Mucosa of descending colon (tissue), 3 donors: Measurements from ENCODE around the gene POU3F1. TPM values are rescaled to one million over a fixed set of nuclear protein-coding genes. Genes with fewer than 3 reads are reported as not detected.
A peak's percentile ranks its signal among the peaks of the same experiment; 100 is the strongest.
"Not testable (repeated sequence)": the region's sequence is repeated elsewhere in the genome, so short reads cannot be mapped to it uniquely, and the experiment has no call there.

Source experiments
- ATAC-seq: fragments of 200-7000 bp; cut with Tn5 transposase; one replicate; pipeline ENCODE4 v1.9.1; 2020; ENCODE audit warnings: mild to moderate bottlenecking, moderate library complexity
- DNase-seq, 3 donors: peaks; one replicate each; pipeline ENCODE4 v3.0.0-alpha.2; 2020
- H3K36me3 ChIP-seq: fragments of 200-600 bp; one replicate; pipeline ENCODE4 v1.8.0; 2021; ENCODE audit warnings: low read depth, mild to moderate bottlenecking
- H3K4me1 ChIP-seq: fragments of 200-600 bp; one replicate; pipeline ENCODE4 v1.8.0; 2021; ENCODE audit warnings: low read depth, mild to moderate bottlenecking
- H3K4me3 ChIP-seq: fragments of 200-600 bp; one replicate; pipeline ENCODE4 v1.8.0; 2021; ENCODE audit warnings: mild to moderate bottlenecking
- H3K9me3 ChIP-seq: fragments of 200-600 bp; one replicate; pipeline ENCODE4 v1.8.0; 2021; ENCODE audit warnings: mild to moderate bottlenecking
- intact Hi-C, 2 donors: fragments of 100-400 bp; cut with DNase I in 1 of 2; cut with micrococcal nuclease in 1 of 2; formaldehyde crosslinking; loops; one replicate each; pipeline versions ENCODE4 v1.11.0 to v1.11.1; 2022; cut with DNase I, micrococcal nuclease
- total RNA-seq, 3 donors: library from RNA; stranded (reverse); fragmentation: NEBNext Ultra II Directional in 2 of 3; extraction: Animal tissue kit (Norgen Biotek cat#: 25700) in 2 of 3; gene quantifications; one replicate each; pipeline versions ENCODE4 v1.2.1 to v1.2.4, GENCODE V29; 2021 to 2023
- TF ChIP-seq, protein P1 (sequence below): fragments of 200-600 bp; IDR thresholded peaks from one replicate; pipeline ENCODE4 v1.8.0; 2022; ENCODE audit warnings: antibody characterized with exemption, mild to moderate bottlenecking
- donor health status: DM: no; HTN: no; CAD: no; lungs with moderate emphysema.
- donor health status: DM: no; HTN: no; CAD: no.
- donor health status: DM: no; HTN: yes; CAD: no.

The POU3F1 gene
- total RNA-seq, 3 donors from 2014 or later = not detected

GRCh38 chr1:38039331-38040088 lies 7.1 kb downstream of the POU3F1 start:
- no peaks in the 10 kb centered on the region for H3K4me1 ChIP-seq
- H3K9me3 ChIP-seq = no peaks in the 10 kb centered on the region
- no peak overlapping the region for H3K4me3 ChIP-seq
- TF ChIP-seq, protein P1, sequence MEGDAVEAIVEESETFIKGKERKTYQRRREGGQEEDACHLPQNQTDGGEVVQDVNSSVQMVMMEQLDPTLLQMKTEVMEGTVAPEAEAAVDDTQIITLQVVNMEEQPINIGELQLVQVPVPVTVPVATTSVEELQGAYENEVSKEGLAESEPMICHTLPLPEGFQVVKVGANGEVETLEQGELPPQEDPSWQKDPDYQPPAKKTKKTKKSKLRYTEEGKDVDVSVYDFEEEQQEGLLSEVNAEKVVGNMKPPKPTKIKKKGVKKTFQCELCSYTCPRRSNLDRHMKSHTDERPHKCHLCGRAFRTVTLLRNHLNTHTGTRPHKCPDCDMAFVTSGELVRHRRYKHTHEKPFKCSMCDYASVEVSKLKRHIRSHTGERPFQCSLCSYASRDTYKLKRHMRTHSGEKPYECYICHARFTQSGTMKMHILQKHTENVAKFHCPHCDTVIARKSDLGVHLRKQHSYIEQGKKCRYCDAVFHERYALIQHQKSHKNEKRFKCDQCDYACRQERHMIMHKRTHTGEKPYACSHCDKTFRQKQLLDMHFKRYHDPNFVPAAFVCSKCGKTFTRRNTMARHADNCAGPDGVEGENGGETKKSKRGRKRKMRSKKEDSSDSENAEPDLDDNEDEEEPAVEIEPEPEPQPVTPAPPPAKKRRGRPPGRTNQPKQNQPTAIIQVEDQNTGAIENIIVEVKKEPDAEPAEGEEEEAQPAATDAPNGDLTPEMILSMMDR = no peak
- DNase-seq (no peak), ATAC-seq (no peak)
- intact Hi-C loops = loop anchor here in 1 of 2 donors (10.0 kb wide), 1 partner anchor 795 kb away; no protein-coding TSS in a partner anchor
- no peaks in the 10 kb centered on the region for H3K36me3 ChIP-seq

DNA sequence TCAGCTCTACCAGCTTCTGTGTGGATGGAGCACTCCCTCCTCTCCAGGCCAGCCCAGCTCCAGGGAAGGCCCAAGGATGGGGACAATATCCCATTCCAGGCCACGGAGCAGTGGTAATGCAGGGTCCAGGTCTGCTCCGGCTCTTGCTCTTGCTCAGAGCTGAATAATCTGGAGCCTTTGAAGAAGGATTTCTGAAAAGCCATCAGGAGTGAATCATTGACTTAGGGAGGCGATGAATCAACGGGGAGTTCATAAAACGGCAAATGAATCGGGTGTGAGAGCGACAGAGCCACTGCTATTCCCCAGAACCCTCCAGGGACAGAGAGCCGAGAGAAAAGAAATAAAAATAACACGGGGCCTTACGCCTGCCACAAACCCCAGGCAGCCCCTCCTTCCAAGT lies 7.7 kb downstream of the POU3F1 start:
- no peak for ATAC-seq
- no peak overlapping the region for H3K4me3 ChIP-seq
- TF ChIP-seq, protein P1 = no peak
- no peaks in the 10 kb centered on the region for H3K36me3 ChIP-seq
- no peak for DNase-seq
- no peaks in the 10 kb centered on the region for H3K9me3 ChIP-seq
- H3K4me1 ChIP-seq = no peaks in the 10 kb centered on the region
- intact Hi-C loops = no loop called here

DNA sequence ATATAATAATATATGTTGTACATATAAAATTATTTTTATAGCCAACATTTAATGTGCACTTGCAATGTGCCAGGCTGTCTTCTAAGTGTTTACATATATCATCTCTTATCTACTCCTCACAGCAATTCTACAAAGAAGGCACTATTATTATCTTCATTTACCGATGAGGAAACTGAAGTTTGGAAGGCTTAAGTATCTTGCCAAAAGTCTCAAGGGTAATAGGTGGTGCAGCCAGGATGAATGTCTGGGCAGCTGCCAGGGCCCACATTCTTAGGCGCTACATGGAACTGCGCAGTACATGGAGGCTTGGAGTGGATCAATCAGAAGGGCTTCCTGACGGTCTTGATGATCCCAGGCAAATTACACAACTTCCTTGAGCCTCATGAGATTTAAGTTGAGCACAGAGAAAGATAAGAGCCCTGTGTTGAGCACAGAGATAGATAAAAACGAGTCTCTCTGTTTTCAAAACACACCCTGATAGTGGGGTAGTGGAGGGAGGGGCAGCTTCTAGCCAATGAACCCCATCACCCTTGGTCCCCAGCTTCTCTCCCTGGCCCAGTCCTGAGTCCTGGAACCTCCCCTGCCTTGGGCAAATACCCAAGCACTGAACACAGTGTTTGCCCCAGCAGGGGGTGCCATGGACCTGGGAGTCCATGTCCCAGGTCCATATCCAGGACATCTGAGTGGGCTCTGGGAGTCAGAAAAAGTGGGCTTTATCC lies 9.2 kb downstream of the POU3F1 start:
- no peaks in the 10 kb centered on the region for H3K36me3 ChIP-seq
- no peaks in the 10 kb centered on the region for H3K4me1 ChIP-seq
- peak; percentile 26 for ATAC-seq
- H3K9me3 ChIP-seq = no peaks in the 10 kb centered on the region
- DNase-seq = peak in 1 of 3 donors; percentile 35
- TF ChIP-seq, protein P1 = no peak
- H3K4me3 ChIP-seq = no peak overlapping the region
- intact Hi-C loops = no loop called here

GRCh38 chr1:38034871-38035270 lies 11.7 kb downstream of the POU3F1 start:
- no peaks in the 10 kb centered on the region for H3K9me3 ChIP-seq
- TF ChIP-seq, protein P1 = no peak
- H3K36me3 ChIP-seq = no peaks in the 10 kb centered on the region
- H3K4me1 ChIP-seq = peaks cover 3% of the 10 kb centered on the region
- H3K4me3 ChIP-seq = no peak overlapping the region
- intact Hi-C loops = no loop called here
- ATAC-seq (no peak), DNase-seq (no peak)

GRCh38 chr1:38032992-38033391 lies 13.6 kb downstream of the POU3F1 start:
- H3K4me1 ChIP-seq = peaks cover 13% of the 10 kb centered on the region
- H3K4me3 ChIP-seq, intact Hi-C loops, H3K36me3 ChIP-seq, ATAC-seq, H3K9me3 ChIP-seq, DNase-seq: not testable (repeated sequence)

DNA sequence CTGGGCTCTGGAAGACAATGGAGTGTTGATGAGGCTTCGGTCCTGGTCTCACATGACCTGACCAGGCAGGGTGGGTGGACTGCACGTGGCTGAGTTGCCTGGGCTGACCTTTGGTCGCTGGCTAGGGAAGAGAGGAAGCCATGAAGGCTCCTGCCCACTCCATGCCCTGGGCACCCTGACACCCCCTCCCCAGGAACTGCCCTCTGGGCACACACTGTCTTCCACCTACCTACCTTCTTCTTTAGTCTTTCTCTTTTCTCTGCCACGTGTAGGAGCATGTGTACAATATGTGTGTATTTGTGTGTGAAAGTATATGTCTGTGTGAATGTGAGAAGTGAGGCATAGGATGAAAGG lies 15.1 kb downstream of the POU3F1 start:
- no peaks in the 10 kb centered on the region for H3K9me3 ChIP-seq
- intact Hi-C loops = no loop called here
- TF ChIP-seq, protein P1 = no peak
- no peak for DNase-seq
- H3K4me1 ChIP-seq = peaks cover 13% of the 10 kb centered on the region
- no peaks in the 10 kb centered on the region for H3K36me3 ChIP-seq
- no peak overlapping the region for H3K4me3 ChIP-seq
- ATAC-seq = no peak
